ENCODE data around the gene ANO1. TPM values are rescaled to one million over a fixed set of nuclear protein-coding genes. Genes with fewer than 3 reads are reported as not detected.
"Not testable (repeated sequence)": the region's sequence is repeated elsewhere in the genome, so short reads cannot be mapped to it uniquely, and the experiment has no call there.

ANO1 gene
- polyA plus RNA-seq (ENCODE audit: insufficient read length in 10 of 10): 10 to 100 TPM in 5 of 10 donors, 1 to 10 TPM in 5; 6.1 to 13.5 (median 9.4) TPM
- long read RNA-seq, donor 1: 0 reads
- long read RNA-seq, donor 2: 0 reads
- long read RNA-seq, donor 3: 0 reads
- long read RNA-seq, donor 4: 0 reads
- long read RNA-seq, donor 5: 0 reads
- long read RNA-seq, donor 6: 0 reads
- long read RNA-seq, donor 7: 0 reads
- long read RNA-seq, donor 8: 0 reads
- long read RNA-seq, donor 9: 0 reads

DNA sequence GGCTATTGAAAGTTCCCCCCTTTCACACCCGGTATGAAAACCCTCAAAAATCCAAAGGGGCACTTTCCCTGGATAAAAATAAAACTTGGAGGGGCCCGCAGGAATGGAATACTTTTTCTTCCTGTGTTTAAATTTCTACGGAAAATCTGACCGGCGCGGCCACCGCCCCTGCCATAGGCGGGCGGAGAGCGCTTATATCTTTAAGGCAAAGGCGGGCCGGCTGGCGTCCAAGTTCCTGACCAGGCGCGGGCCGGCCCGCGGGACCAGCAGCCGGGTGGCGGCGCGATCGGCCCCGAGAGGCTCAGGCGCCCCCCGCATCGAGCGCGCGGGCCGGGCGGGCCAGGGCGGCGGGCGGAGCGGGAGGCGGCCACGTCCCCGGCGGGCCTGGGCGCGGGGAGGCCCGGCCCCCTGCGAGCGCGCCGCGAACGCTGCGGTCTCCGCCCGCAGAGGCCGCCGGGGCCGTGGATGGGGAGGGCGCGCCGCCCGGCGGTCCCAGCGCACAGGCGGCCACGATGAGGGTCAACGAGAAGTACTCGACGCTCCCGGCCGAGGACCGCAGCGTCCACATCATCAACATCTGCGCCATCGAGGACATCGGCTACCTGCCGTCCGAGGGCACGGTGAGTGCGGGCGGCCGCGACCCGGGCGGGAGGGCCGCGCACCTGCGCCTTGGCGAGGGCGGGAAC is at the start of gene ANO1:
ANO1 (plus strand) TSS at position 223 of the 686 bp plus-strand sequence; CDS start at position 513, 290 bp downstream.
- peak in 1 of 3 donors; percentile 53 for DNase-seq

DNA sequence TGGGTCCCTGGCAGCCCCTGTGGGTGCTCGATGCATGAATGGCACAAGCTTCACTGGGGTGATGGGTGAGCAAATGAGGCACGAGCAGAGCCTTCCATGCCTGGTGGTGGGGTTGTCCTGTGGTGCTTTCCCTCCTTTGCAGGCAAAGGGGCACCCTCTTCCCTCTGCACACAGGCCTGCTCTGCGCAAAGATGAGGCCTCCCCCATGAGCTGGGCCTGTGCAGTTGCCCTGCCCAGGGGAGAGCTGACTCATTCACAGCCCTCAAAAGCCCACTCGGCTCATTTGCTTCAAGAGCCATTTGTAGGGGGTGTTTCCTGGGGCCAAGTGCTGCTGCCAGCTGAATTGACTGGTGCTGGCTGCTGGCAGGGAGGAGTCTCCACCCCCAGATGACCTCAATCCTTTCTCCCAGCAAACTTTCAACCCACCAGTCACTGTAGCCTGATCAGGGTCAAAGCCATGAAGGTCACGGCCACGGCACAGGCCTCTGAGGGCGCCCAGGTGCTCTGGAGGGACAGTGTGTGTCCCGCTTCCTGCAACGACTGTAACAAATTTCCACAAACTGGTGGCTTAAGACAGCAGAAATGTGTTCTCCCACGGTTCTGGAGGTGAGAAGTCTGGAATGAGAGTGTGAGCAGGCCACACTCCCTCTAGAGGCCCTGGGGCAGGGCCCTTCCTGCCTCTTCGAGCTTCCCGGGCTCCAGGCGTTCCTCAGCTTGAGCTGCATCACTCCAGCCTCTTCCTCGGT is 48.8 kb upstream of the ANO1 start:
- no peak for DNase-seq

DNA sequence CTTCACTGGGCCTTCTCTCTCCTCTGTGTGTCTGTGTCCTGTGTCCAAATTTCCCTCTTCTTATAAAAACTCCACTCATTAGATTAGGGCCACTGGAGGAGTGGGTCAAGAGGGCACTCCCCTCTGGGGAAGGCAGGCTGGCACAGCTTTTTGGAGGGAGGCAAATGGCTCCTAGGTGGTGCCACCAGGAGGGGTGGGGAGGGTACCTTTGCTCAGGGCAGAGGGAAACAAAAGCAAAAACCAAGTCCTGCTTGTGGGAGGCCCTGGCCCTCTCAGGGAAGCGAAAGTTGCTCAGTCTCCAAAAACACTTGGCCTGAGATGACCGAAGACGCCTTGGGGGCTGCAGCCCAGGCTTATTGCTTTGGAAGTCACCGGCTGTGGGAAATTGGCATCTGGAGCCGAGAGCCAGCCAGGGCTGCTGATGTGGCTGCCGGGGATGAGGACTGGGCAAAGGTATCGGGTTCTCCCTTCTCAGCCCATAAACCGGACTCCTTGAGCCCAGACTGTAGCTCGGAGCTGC is 48.2 kb upstream of the ANO1 start:
- peak in 2 of 3 donors; percentile 26 to 63 for DNase-seq

DNA sequence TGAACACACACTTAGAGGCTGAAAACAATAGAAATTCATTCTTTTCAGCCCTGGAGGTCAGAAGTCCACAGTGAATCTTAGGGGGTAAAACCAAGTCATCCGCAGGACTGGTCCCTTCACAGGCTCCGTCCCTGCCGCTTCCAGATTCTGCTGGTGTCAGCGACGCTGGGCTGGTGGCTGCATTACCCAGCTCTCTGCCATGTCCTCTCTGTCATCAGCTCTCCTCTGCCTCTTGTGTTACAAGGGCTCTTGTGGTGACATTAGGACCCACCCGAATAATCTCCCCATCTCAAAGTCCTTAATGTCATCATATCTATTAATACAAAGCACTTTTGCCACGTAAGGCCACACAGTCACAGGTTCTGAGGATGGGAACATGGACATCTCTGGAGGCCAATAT is 47.7 kb upstream of the ANO1 start:
- no peak for DNase-seq

DNA sequence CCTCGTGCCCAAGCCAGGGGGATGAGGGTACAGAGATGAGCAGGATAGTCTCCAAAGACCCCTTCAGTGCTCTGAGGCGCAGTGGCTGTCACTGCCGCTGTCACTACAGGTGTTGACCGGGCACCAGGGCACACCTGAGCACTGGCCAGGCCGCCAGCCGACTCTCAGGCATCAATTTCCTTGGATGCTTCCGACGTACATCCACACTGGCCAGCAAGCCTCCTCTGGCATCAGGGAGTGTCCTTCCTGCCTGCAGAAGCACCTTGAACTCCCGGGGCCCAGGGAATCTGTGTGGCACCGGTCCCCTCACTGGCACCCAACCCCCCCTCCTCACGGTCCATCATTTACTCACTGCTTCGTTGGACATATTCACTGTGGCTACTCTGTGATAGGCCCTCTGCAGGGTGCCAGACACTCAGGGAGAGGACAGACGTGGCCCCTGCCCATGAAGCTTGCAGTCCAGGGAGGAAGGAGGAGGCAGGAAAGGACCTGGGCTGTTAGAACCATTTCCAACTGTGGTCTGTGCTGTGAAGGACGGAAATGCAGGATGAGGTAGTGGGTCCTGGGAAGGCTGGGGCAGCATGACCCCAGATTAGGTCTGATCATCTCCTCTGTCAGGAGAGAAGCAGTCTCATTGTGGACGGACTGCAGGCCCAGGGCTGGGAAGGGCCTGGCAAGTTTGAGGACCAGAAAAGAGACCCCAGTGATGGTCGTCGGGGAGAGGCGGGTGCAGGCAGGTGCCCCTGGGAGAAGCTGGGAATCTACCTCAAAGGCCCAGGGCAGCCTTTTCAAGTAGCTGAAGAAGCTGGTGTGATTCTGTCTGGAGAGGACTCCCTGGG is 46.3 kb upstream of the ANO1 start:
- no peak for DNase-seq

DNA sequence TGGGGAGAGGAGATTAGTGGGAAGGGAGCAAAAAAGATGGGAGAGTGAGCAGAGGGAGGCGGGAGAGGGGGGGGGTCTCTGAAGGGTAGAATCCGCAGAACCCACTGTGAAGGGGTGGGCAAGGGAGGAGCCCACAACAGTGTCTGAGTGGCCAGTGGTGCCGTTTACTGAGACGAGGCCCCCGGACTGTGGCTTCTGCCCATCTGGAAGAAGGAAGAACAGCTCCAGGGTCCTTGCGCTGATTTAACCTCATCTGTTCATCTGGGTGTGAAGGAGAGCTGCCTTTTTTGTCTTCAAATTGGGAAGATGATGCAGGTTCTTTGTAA is 45.7 kb upstream of the ANO1 start:
- DNase-seq: no peak

DNA sequence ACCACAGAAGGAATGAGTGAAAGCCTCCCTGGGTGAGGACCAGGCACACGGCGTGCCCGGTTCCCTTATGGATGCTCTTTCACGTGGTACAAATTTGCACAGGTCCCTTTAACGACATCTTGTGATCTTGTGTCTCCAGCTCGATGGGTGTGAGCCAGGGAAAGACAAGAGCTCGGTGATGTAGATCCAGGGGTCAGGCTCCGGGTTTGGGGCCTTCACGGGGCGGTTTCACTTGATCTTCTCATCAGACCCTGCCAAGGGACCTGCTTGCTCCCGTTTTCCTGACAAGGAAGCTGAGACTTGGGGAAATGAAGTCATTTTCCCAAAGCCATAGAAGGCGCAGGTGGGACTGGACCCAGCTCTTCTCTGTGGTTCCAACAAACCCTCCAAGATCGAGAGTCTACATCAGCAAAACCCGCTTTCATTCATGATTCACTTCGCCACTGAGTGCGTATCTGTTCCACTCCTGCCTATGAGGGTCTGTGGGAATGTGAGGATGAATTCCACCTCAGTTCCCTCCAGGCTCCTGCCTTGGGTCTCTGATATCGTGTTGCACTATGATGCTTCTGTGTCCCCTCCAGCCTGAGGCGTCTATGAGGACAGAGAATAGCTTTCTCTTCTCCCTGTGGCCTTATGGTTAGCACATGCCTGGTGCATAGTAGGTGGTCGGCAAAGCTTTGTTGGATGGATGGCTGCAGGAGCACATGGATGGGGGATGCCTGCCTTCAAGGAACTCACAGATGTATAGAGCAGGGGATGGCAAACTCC is 45.0 kb upstream of the ANO1 start:
- no peak for DNase-seq

DNA sequence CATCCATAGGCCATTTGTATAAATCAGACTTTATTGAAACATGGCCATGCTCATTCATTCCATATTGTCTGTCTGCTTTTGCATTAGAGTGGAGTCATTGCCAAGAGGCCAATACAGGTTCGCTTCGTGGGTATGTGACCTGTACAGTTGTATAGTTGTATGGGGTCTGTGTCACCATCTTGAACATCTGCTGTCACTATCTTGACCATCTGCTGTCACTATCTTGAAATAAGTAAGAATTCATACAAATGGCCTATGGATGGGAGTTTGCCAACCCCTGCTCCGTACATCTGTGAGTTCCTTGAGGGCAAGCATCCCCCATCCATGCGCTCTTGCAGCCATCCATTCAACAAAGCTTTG is 44.4 kb upstream of the ANO1 start:
- DNase-seq: no peak

DNA sequence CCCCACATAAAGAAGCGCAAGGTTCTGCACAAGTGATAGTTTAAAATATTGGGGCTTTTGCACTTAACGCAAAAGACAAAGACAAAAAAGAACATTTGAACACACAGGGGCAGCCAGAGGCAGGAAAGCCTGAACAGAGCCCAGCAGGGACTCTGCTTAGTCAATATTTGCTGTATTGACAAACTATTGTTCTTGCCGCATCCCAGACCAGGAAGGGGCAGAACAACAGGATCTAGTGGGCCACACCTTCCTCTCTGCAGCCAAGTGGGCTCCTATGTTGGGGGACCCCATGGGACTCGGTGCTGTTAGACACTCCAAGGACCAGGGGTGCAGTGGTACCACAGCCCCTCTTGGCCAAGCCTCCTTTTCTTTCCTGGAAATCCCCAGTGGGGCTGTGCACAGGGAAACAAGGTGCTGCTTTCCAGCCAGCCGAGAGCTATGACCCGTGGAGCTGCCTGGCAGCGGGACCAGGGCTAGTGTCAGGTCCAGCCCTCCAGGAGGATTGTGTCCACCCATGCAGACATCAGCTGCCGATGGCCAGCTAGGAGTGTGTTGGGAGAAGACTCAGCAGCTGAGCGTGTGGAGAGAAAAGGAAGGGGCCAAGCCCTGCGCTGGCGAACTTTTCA is 43.3 kb upstream of the ANO1 start:
- no peak for DNase-seq

DNA sequence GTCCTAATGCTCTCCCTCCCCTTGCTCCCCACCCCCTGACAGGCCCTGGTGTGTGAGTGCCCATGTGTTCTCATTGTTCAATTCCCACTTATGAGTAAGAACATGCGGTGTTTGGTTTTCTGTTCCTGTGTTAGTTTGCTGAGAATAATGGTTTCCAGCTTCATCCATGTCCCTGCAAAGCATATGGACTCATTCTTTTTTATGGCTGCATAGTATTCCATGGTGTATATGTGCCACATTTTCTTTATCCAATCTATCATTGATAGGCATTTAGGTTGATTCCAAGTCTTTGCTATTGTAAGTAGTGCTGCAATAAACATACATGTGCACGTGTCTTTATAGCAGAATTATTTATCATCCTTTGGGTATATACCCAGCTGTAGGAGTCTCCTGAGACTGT is 42.5 kb upstream of the ANO1 start:
- not testable (repeated sequence) for DNase-seq

DNA sequence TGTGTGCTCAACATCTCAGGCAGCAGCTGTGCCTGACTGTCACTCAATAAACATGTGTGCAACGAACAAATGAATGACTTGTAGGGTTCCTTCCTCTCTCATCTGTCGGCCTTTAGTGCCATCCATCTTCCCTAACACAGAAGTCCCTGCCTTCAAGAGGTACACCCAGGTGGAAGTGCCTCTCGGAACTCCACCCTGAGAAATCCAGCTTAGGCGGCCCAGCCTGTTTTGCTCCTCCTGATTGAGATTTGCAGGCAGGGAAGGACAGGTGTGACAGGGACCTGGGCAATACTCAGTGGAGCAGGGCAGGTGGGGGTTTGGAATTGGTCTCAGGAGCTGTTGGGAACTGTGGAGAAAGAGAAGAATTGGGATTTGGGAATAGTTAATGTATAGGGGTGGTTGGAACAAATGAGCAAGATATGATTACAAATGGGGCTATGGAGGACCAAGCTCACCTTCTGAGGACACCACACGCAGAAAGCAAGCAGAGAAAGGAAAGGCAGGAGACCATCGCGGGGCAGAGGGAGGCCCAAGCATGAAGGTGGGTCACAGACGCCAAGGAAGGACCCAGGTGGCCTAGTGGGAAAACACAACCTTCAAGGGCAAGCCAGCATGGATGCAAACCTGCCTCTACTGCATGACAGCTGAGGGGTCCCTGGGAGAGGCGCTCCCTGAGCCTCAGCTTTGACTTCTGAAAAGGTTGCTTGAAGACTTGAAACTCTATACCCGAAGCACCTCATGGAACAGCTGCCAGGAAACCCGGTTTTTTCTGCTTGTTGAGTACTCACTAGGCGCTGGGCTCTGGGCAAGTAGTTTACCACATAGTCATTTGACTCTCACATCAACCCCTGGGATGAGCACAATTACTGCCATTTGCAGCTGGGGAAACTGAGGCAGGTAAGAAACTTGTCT is 40.9 kb upstream of the ANO1 start:
- DNase-seq: no peak

DNA sequence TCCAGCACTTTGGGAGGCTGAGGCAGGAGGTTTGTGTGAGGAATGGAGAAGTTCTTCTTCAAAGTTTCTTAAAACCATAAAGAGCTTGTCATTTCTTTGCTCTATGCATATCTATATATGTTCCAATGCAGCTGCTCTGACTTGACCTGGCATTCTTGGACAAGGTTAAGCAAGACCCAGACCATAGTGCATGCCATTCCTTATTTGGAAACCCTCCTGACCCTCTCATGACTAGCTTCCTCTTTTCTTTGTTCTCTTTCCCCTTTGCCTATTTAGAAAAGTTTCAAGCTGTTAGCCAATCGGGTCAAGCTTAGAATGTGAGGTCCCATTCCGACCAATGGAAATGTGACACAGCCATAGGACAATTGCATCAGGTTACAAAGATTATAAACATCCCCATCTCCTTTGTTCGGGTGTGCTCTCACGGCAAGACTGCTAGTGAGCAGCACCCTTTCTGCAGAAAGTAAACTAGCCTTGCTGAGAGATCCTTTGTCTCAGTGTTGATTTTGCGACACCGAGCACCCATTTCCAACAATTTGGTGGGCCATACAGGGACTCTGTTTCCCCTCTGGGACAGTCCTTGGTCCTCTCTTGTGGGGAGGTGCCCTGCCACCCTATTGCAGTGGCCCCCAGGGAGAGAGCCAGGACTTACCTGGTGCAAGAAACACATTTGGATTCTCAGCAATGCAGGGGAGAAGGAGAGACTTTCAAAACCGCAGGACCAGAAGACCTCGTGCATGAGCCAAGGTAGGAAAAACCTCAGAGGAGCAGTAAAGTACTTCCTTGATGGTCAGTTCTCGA is 39.9 kb upstream of the ANO1 start:
- DNase-seq: no peak

DNA sequence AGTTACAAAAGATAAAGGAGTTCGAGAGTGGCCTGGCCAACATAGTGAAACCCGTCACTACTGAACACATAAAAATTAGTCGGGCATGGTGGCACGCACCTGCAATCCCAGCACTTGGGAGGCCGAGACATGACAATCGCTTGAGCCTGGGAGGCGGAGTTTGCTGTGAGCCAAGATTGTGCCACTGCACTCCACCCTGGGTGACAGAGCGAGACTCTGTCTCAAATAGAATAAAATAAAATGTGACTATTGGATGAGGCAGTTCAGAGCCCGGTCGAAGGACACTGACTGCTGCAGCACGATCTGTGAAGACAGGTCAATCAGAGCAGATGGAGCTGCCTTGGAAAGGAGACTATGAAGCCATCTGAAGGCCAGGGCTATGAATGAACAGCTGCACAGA is 37.7 kb upstream of the ANO1 start:
- DNase-seq: no peak

DNA sequence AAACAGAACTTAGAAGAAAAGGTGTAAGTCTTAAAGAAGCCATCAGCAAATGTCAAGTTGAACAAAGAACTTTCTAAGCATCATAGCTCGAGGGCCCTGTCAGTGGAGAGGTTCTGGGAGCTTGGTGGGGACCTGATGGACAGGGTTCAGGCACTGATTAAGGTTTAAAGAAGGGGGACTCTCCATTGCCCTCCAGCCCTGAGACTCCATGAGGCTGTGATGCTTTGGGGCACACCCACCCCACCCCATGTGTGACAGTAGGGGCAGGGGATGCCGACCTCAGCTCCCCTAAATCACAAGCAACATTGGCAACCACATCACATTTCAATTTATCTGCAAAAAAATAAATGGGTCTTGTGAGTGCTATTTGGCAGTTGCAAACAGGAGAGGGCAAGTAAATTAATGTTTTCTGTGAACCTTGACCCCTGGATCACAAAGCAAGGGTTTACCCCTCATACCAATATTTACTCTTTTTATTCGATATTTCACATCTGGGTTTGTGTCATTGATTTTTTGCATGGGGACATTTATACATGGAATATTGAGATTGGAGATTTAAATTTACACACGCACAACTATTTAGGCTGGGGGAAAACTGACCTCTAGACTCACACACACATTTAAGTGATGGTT is 37.1 kb upstream of the ANO1 start:
- DNase-seq: no peak

DNA sequence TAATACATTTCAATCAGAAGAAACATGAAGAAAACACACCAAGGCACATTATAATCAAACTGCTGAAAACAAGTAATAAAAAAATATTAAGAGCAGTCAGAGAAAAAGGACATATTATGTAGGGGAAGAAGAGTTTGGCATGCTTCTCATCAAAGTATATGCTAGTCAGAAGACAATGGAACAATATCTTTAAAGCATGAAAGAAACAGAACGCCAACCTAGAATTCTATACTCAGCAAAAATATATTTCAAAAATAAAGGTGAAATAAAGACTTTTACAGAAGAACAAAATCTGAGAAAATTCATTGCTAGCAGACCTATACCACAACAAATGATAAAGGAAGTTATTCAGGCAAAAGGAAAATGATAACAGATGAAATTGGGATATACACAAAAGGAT is 34.6 kb upstream of the ANO1 start:
- DNase-seq: no peak

DNA sequence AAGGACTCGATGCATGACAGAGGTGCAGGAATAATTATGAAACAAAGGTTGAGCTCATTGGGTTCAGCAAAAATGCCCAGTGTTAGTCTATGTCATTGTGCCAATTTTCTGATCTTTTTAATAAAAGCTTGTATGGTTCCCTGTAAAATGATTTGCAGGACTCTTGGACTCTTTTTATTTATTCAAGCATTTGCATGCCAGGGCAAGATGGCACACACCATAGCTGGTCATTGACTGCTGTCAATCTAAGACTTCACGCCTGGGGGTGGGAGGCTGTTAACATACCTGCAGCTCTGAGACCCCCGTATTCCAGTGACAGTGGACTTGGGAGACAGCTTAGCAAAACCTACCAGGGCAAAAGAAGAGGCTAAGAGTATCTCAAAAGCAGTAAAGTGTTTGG is 32.0 kb upstream of the ANO1 start:
- no peak for DNase-seq

DNA sequence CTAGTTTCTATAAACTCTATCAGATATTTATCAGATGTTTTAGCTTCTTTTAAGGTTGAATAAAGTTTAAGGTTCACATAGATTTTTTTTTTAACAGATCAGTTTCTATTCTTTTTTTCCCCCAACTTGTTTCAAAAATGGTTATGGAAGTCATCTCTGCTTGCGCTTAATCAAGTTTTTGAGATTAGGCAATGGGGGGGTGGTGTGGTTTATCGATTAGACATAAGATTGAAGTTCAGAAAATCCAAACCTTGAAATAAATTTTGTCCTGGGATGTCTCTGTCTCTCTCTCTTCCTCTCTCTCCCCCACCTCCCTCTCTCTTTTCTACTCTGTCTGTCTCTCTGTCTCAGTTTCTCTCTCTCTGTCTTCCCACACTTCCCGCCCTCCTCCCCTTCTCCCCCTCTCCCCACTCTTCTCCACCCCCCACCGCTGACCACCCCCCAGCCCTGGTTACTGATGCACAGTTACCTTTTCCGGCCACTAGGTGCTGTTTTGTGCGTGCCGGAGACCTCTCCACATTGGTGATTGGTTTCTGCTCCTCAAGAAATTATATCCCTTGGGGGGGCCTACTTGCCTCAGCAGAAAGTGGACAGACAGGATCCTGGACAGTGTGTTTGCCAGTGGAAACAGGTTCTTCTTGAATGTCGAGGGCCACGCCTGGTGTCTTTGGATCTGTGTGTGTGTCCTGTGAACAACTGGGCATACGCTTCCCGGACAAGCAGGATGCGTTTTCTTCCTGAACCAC is 29.7 kb upstream of the ANO1 start:
- DNase-seq: no peak

DNA sequence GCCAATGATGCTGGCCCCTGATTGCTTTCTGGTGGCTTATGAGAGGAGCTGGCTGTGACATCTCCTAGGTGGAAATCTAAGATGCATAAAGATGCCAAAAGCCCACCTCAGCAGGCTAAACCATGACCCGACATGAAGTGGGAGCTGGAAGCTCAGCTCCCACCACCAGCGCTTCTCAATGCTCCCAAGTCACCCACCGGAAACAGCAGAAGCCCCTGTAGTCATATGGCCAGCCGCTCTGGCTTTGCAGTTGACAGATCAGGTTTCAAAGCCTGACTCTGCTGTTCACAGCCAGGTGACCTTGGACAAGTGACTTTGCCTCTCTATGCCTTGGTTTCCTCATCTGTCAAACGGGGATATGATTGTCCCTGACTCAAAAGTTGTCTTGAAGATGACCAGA is 29.1 kb upstream of the ANO1 start:
- no peak for DNase-seq
